ENCODE measurements around the gene VASN. TPM values are rescaled to one million over a fixed set of nuclear protein-coding genes. Genes with fewer than 3 reads are reported as not detected.

Gene VASN
- total RNA-seq, 2 experiments from 2014 or later: not detected

- peak overlapping the region; percentile 99 for H3K4me3 ChIP-seq (ENCODE audit: low read depth, low read length, poor library complexity, severe bottlenecking)
- ChIA-PET CTCF (ENCODE audit: unreplicated experiment) (no interaction called here), POLR2A (interaction anchor here (1.1 kb wide), 1 partner anchor 9 kb away, joined by 3 read pairs; no protein-coding TSS in a partner anchor)
- peaks cover 18% of the 10 kb centered on the region for H3K4me1 ChIP-seq (ENCODE audit: insufficient read depth, low read length, poor library complexity, severe bottlenecking)
- no peak overlapping the region for H3K27ac ChIP-seq (ENCODE audit: low read depth, low read length, poor library complexity, severe bottlenecking)
- H3K9me2 ChIP-seq (ENCODE audit: insufficient read depth, low read length): no peaks in the 10 kb centered on the region
- H2AFZ ChIP-seq (ENCODE audit: low read length): no peak overlapping the region
- peaks cover 47% of the 10 kb centered on the region for H3K79me2 ChIP-seq (ENCODE audit: insufficient read depth, low read depth, low read length)
- peaks cover 5% of the 10 kb centered on the region for H4K20me1 ChIP-seq (ENCODE audit: insufficient read depth, low read length)
- BruUV-seq (replicated peaks): no TSS peak
- H3K4me2 ChIP-seq (ENCODE audit: low read length): peak overlapping the region; percentile 74
- TF ChIP-seq CTCF (conservative IDR thresholded peaks at IDR 0.05; ENCODE audit: low read length) (no peak), EZH2phosphoT487 (IDR thresholded peaks at IDR 0.05; ENCODE audit: borderline replicate concordance, low read depth, low read length) (no peak)
- no peaks in the 10 kb centered on the region for H3K9me3 ChIP-seq (ENCODE audit: low read length)
- H3K36me3 ChIP-seq (ENCODE audit: insufficient read depth, low read length): peaks cover 38% of the 10 kb centered on the region
- no peak for DNase-seq (ENCODE audit: low spot score)
- intact Hi-C loops (cut with micrococcal nuclease; ENCODE audit: unreplicated experiment): no loop called here
These were observed 22.3 kb upstream of the VASN start for GRCh38 chr16:4349332-4349731.

- Histone ChIP-seq H3K9me2 (ENCODE audit: insufficient read depth, low read length) (no peaks in the 10 kb centered on the region), H3K79me2 (ENCODE audit: insufficient read depth, low read depth, low read length) (peaks cover 47% of the 10 kb centered on the region), H3K9me3 (ENCODE audit: low read length) (no peaks in the 10 kb centered on the region), H3K27ac (ENCODE audit: low read depth, low read length, poor library complexity, severe bottlenecking) (peak overlapping the region; percentile 57), H2AFZ (ENCODE audit: low read length) (no peak overlapping the region), H3K4me1 (ENCODE audit: insufficient read depth, low read length, poor library complexity, severe bottlenecking) (peaks cover 18% of the 10 kb centered on the region), H4K20me1 (ENCODE audit: insufficient read depth, low read length) (peaks cover 5% of the 10 kb centered on the region), H3K36me3 (ENCODE audit: insufficient read depth, low read length) (peaks cover 40% of the 10 kb centered on the region), H3K4me3 (ENCODE audit: low read depth, low read length, poor library complexity, severe bottlenecking) (peak overlapping the region; percentile 99), H3K4me2 (ENCODE audit: low read length) (peak overlapping the region; percentile 74)
- ChIA-PET POLR2A (interaction anchor here (0.6 to 1.1 kb wide), 2 partner anchors 10 to 190 kb away, joined by 3 read pairs; no protein-coding TSS in a partner anchor), CTCF (ENCODE audit: unreplicated experiment) (interaction anchor here (0.6 to 1.3 kb wide), 3 partner anchors 10 to 97 kb away, joined by 3 read pairs; no protein-coding TSS in a partner anchor)
- TF ChIP-seq CTCF (conservative IDR thresholded peaks at IDR 0.05; ENCODE audit: low read length): no peak
- TF ChIP-seq EZH2phosphoT487 (IDR thresholded peaks at IDR 0.05; ENCODE audit: borderline replicate concordance, low read depth, low read length): no peak
- intact Hi-C loops (cut with micrococcal nuclease; ENCODE audit: unreplicated experiment): no loop called here
- BruUV-seq (replicated peaks): no TSS peak
- DNase-seq (ENCODE audit: low spot score): no peak
These were observed 21.3 kb upstream of the VASN start for GRCh38 chr16:4350365-4350786.
